Adrenal gland (tissue), 5 donors: Measurements from ENCODE around the gene DMD.

ENCODE experiments used
- CTCF ChIP-seq, 6 experiments: fragments of 450-650 bp in 4 of 6; fragments of 200-600 bp in 2 of 6; sonication (generic) in 1 of 6; IDR thresholded peaks; 1 replicate in 5 of 6; 2 replicates in 1 of 6; pipeline versions ENCODE4 v1.5.1 to v1.8.0; 2016 to 2021; ENCODE audit warnings: antibody characterized with exemption in 6 of 6, mild to moderate bottlenecking in 2 of 6, moderate library complexity in 1 of 6
- POLR2A ChIP-seq, 2 donors: fragments of 450-650 bp; IDR thresholded peaks; one replicate each; pipeline ENCODE4 v1.6.1; 2017; ENCODE audit warnings: antibody characterized with exemption in 2 of 2, mild to moderate bottlenecking in 2 of 2, moderate library complexity in 1 of 2
- donor health status: DM: no; HTN: no; CAD: no.

DNA sequence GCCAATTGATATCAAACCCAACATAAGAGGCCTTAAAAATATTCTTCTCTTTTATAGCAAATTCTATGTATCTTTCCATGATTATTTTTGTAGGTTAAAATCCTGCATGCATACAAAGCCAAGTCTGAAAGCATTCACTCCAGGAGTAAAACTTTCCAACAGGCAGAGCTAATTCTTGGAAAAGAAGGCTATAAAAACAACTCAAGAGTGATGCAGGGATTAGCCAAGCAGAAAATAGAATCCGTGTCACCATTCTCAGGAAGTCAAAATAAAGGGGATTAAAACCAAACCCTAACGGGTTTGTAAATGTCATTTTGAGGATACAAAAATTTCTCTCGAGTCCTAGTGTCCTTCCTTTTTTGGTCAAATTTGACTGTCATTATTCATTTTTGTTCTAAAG, 412.4 kb downstream of the DMD start:
- TF ChIP-seq CTCF (IDR thresholded peaks at IDR 0.05) (no peak), POLR2A (IDR thresholded peaks at IDR 0.05) (no peak)
